Mucosa of stomach (tissue), 1 donor: ENCODE results near the gene COL5A2.

Experiments used
- H3K27me3 ChIP-seq: one replicate; pipeline ENCODE4 v1.7.0; 2013; ENCODE audit warnings: mild to moderate bottlenecking, low read length; ENCODE audit not compliant: control insufficient read depth, insufficient read depth
- H3K36me3 ChIP-seq: one replicate; pipeline ENCODE4 v1.7.0; 2013; ENCODE audit warnings: low read length; ENCODE audit not compliant: control insufficient read depth, insufficient read depth
- H3K4me1 ChIP-seq: one replicate; pipeline ENCODE4 v1.7.0; 2013; ENCODE audit warnings: mild to moderate bottlenecking, low read length; ENCODE audit not compliant: control insufficient read depth, insufficient read depth
- H3K4me3 ChIP-seq: one replicate; pipeline ENCODE4 v1.7.0; 2013; ENCODE audit warnings: low read length
- H3K9ac ChIP-seq: one replicate; pipeline ENCODE4 v1.7.0; 2013; ENCODE audit warnings: mild to moderate bottlenecking, low read length, moderate library complexity
- H3K9me3 ChIP-seq: one replicate; pipeline ENCODE4 v1.7.0; 2013; ENCODE audit warnings: mild to moderate bottlenecking, low read length, moderate library complexity; ENCODE audit not compliant: control insufficient read depth
- donor health status: Pancreatic carcinoma.

Gene COL5A2

DNA sequence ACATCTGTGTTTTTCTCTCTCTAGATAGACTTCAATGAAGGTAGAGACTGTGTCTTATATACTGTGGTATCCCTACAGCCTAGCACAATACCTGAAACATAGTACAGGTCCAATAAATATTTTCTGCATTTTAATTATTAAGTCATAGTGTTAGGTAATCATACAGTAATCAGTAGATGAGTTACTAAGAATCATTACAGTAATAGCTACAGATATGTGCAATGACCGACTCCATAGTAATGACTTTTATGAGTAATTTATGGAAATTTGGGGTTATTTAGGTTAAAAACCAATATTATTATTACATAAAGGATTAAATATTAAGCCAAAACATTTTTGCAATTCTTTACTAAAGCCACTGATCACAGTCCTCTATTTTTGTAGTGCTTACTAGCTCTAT lies 21.6 kb downstream of the COL5A2 start:
- Histone ChIP-seq H3K4me3 (no peak overlapping the region), H3K27me3 (no peaks in the 10 kb centered on the region), H3K36me3 (no peaks in the 10 kb centered on the region), H3K9ac (no peak overlapping the region), H3K9me3 (no peaks in the 10 kb centered on the region), H3K4me1 (no peaks in the 10 kb centered on the region)

DNA sequence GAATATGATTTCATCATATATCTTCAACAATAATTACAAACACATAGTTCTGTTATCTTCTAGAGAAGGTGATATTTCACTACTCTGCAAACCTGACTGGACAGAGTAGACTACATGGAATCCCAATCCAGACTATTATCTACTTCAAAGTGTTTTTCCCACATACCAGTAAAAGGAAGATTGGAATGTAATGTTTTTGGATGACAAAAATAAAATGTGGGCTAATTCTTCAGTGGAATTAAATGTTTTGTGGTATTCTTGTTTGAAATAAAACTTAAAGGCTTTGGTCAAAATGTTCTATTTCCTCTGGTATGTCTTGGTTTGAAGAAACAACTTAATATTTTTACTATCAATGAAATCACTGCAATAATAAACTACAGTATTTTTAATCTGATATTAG lies 22.1 kb downstream of the COL5A2 start:
- no peaks in the 10 kb centered on the region for H3K4me1 ChIP-seq
- H3K9me3 ChIP-seq, result no peaks in the 10 kb centered on the region
- no peaks in the 10 kb centered on the region for H3K36me3 ChIP-seq
- no peak overlapping the region for H3K4me3 ChIP-seq
- H3K27me3 ChIP-seq, result no peaks in the 10 kb centered on the region
- no peak overlapping the region for H3K9ac ChIP-seq

GRCh38 chr2:189155795-189156194 lies 23.8 kb downstream of the COL5A2 start:
- no peaks in the 10 kb centered on the region for H3K36me3 ChIP-seq

GRCh38 chr2:189153619-189154018 lies 25.9 kb downstream of the COL5A2 start:
- Histone ChIP-seq H3K9ac (no peak overlapping the region), H3K9me3 (no peaks in the 10 kb centered on the region), H3K27me3 (no peaks in the 10 kb centered on the region), H3K36me3 (no peaks in the 10 kb centered on the region), H3K4me1 (no peaks in the 10 kb centered on the region), H3K4me3 (no peak overlapping the region)

More at GRCh38 chr2:189155795-189156194, 23.8 kb downstream of the COL5A2 start:
- Histone ChIP-seq H3K9me3 (no peaks in the 10 kb centered on the region), H3K9ac (no peak overlapping the region), H3K27me3 (no peaks in the 10 kb centered on the region), H3K4me1 (no peaks in the 10 kb centered on the region), H3K4me3 (no peak overlapping the region)

GRCh38 chr2:189152483-189152882 lies 27.1 kb downstream of the COL5A2 start:
- Histone ChIP-seq H3K4me1 (no peaks in the 10 kb centered on the region), H3K9me3 (no peaks in the 10 kb centered on the region), H3K36me3 (no peaks in the 10 kb centered on the region), H3K27me3 (no peaks in the 10 kb centered on the region), H3K9ac (no peak overlapping the region), H3K4me3 (no peak overlapping the region)

DNA sequence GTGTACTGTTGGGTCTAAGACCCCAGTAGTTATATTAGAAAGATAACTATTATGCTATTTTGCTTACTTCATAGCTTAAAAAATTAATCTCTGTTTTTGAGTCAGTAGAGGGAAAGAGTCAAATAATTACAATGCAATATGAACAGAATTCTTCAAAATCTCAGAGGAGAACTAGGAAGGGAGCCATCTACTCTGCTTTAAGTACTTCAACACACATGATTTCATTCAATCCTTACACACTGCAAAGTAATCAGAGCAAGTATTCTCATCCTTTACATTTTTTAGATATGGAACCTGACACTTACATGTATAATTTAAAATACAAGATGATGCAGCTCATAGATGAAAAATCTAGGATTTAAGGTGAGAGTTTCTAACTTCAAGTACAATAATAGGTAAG lies 27.7 kb downstream of the COL5A2 start:
- Histone ChIP-seq H3K27me3 (no peaks in the 10 kb centered on the region), H3K9ac (no peak overlapping the region), H3K36me3 (no peaks in the 10 kb centered on the region), H3K9me3 (no peaks in the 10 kb centered on the region), H3K4me1 (no peaks in the 10 kb centered on the region), H3K4me3 (no peak overlapping the region)

GRCh38 chr2:189150033-189150432 lies 29.5 kb downstream of the COL5A2 start:
- no peaks in the 10 kb centered on the region for H3K4me1 ChIP-seq
- H3K4me3 ChIP-seq, result no peak overlapping the region
- no peaks in the 10 kb centered on the region for H3K27me3 ChIP-seq
- H3K9me3 ChIP-seq, result no peaks in the 10 kb centered on the region
- no peaks in the 10 kb centered on the region for H3K36me3 ChIP-seq
- H3K9ac ChIP-seq, result no peak overlapping the region

- no peaks in the 10 kb centered on the region for H3K9me3 ChIP-seq
- H3K36me3 ChIP-seq, result no peaks in the 10 kb centered on the region
- H3K4me3 ChIP-seq, result no peak overlapping the region
- H3K27me3 ChIP-seq, result no peaks in the 10 kb centered on the region
- no peak overlapping the region for H3K9ac ChIP-seq
- H3K4me1 ChIP-seq, result no peaks in the 10 kb centered on the region
Measured at GRCh38 chr2:189147989-189148388, 31.6 kb downstream of the COL5A2 start.

DNA sequence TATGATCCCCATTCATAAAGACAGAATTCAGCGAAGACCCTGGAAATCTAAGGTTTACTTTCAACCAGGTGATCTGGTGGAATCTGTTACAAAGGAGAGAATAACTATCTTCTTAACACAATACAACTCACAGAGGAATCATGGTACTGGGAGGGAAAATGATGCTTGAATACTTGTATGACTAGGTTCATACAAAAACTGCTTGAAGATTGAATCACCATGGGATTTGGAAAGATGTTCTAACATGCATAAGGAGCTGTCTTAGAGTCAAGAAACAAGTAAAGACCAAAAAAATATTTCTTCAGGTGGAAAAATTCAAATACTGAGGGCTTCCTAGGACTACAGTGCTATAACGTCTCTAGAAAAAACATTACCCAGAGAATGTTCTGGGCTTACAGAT lies 32.2 kb downstream of the COL5A2 start:
- Histone ChIP-seq H3K4me3 (no peak overlapping the region), H3K9me3 (no peaks in the 10 kb centered on the region), H3K36me3 (no peaks in the 10 kb centered on the region), H3K27me3 (no peaks in the 10 kb centered on the region), H3K4me1 (no peaks in the 10 kb centered on the region), H3K9ac (no peak overlapping the region)

- no peaks in the 10 kb centered on the region for H3K9me3 ChIP-seq
- H3K27me3 ChIP-seq, result no peaks in the 10 kb centered on the region
- no peak overlapping the region for H3K9ac ChIP-seq
- H3K4me1 ChIP-seq, result no peaks in the 10 kb centered on the region
- no peak overlapping the region for H3K4me3 ChIP-seq
- H3K36me3 ChIP-seq, result no peaks in the 10 kb centered on the region
Measured at GRCh38 chr2:189146553-189146952, 33.0 kb downstream of the COL5A2 start.

DNA sequence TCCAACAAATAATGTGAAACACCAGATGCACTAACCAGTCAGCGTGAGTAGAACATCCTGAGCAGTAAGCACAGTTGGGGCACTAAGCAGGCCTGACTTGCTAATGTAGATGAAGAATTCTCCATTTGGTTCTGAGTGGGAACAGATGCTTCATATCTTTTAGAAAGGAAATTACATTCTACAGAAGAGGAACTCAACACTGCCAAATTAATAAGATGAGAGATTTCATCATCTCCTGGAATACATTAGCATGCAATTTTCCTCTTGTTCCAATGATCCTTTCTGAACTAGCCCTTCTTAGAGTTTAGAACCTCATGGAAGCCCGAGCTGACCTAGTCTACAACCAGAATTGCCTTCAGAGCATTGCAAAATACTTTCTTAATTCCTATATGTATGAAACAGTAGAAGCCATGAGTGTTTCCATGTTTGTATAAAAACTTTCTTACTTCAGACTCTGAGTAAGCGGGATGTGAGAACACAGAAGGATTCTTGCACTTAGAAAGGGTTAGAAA lies 34.8 kb downstream of the COL5A2 start:
- Histone ChIP-seq H3K9me3 (no peaks in the 10 kb centered on the region), H3K36me3 (no peaks in the 10 kb centered on the region), H3K4me1 (no peaks in the 10 kb centered on the region), H3K27me3 (no peaks in the 10 kb centered on the region), H3K4me3 (no peak overlapping the region), H3K9ac (no peak overlapping the region)

GRCh38 chr2:189143925-189144324 lies 35.6 kb downstream of the COL5A2 start:
- Histone ChIP-seq H3K9me3 (no peaks in the 10 kb centered on the region), H3K4me1 (no peaks in the 10 kb centered on the region)

More at GRCh38 chr2:189143925-189144324, 35.6 kb downstream of the COL5A2 start:
- Histone ChIP-seq H3K36me3 (no peaks in the 10 kb centered on the region), H3K4me3 (no peak overlapping the region), H3K9ac (no peak overlapping the region), H3K27me3 (no peaks in the 10 kb centered on the region)
